ENCODE results near the gene SLC36A1. TPM values are rescaled to one million over a fixed set of nuclear protein-coding genes. Genes with fewer than 3 reads are reported as not detected.

Gene SLC36A1
- total and polyA plus RNA-seq, 2 donors (not counting 1 experiment from before 2014, with no cell fraction given) = 4.6 to 18.9 TPM

- Histone ChIP-seq H3K79me2 (ENCODE audit: control insufficient read depth, insufficient read depth, low read length) (no peaks in the 10 kb centered on the region), H3K9me3 (ENCODE audit: control insufficient read depth, insufficient read depth, low read depth, low read length) (no peaks in the 10 kb centered on the region), H3K36me3 (ENCODE audit: control insufficient read depth, insufficient read depth, low read length) (peaks cover 4% of the 10 kb centered on the region), H3K27me3 (ENCODE audit: control insufficient read depth, insufficient read depth, low read length) (no peaks in the 10 kb centered on the region), H4K20me1 (ENCODE audit: control insufficient read depth, extremely low read depth, insufficient read depth, low read length) (no peaks in the 10 kb centered on the region), H3K4me1 (ENCODE audit: control insufficient read depth, extremely low read depth, insufficient read depth, low read length) (peaks cover 12% of the 10 kb centered on the region), H3K4me3 (replicated peaks in 1 of 4; ENCODE audit: control extremely low read depth in 1 of 4, insufficient read depth in 1 of 4, low read depth in 3 of 4, low read length in 4 of 4) (no peak overlapping the region), H3K27ac (ENCODE audit: insufficient read depth, low read length) (no peak overlapping the region), H3K4me2 (ENCODE audit: extremely low read depth, insufficient read depth, low read length) (no peak overlapping the region), H2AFZ (ENCODE audit: low read length) (no peak overlapping the region), H3K9ac (ENCODE audit: insufficient read depth, low read length) (no peak overlapping the region)
- DNase-seq (ENCODE audit: low read depth in 2 of 2) = peak; percentile 8 to 50
- TF ChIP-seq EZH2 (IDR thresholded peaks at IDR 0.05; ENCODE audit: low read length, missing control alignments) = no peak
- no peak for TF ChIP-seq CTCF (conservative IDR thresholded peaks at IDR 0.05 in 1 of 2, IDR thresholded peaks at IDR 0.05 in 1 of 2; ENCODE audit: low read depth in 1 of 2, low read length in 2 of 2)
Measured at GRCh38 chr5:151470439-151470838, 23.0 kb downstream of the SLC36A1 start.

GRCh38 chr5:151471276-151471675 is 23.9 kb downstream of the SLC36A1 start:
- H3K36me3 ChIP-seq (ENCODE audit: control insufficient read depth, insufficient read depth, low read length) = peaks cover 4% of the 10 kb centered on the region
- no peak overlapping the region for H3K9ac ChIP-seq (ENCODE audit: insufficient read depth, low read length)
- no peak overlapping the region for H3K4me3 ChIP-seq (replicated peaks in 1 of 4; ENCODE audit: control extremely low read depth in 1 of 4, insufficient read depth in 1 of 4, low read depth in 3 of 4, low read length in 4 of 4)
- H3K9me3 ChIP-seq (ENCODE audit: control insufficient read depth, insufficient read depth, low read depth, low read length) = no peaks in the 10 kb centered on the region
- TF ChIP-seq CTCF (conservative IDR thresholded peaks at IDR 0.05 in 1 of 2, IDR thresholded peaks at IDR 0.05 in 1 of 2; ENCODE audit: low read depth in 1 of 2, low read length in 2 of 2) = no peak
- no peak for TF ChIP-seq EZH2 (IDR thresholded peaks at IDR 0.05; ENCODE audit: low read length, missing control alignments)
- no peaks in the 10 kb centered on the region for H3K79me2 ChIP-seq (ENCODE audit: control insufficient read depth, insufficient read depth, low read length)
- no peak overlapping the region for H2AFZ ChIP-seq (ENCODE audit: low read length)
- peaks cover 12% of the 10 kb centered on the region for H3K4me1 ChIP-seq (ENCODE audit: control insufficient read depth, extremely low read depth, insufficient read depth, low read length)
- H3K4me2 ChIP-seq (ENCODE audit: extremely low read depth, insufficient read depth, low read length) = no peak overlapping the region
- H4K20me1 ChIP-seq (ENCODE audit: control insufficient read depth, extremely low read depth, insufficient read depth, low read length) = no peaks in the 10 kb centered on the region
- no peaks in the 10 kb centered on the region for H3K27me3 ChIP-seq (ENCODE audit: control insufficient read depth, insufficient read depth, low read length)
- DNase-seq (ENCODE audit: low read depth in 2 of 2) = peak in 1 of 2 donors; percentile 5
- no peak overlapping the region for H3K27ac ChIP-seq (ENCODE audit: insufficient read depth, low read length)

- Histone ChIP-seq H3K27me3 (ENCODE audit: control insufficient read depth, insufficient read depth, low read length) (no peaks in the 10 kb centered on the region), H3K36me3 (ENCODE audit: control insufficient read depth, insufficient read depth, low read length) (peaks cover 4% of the 10 kb centered on the region), H2AFZ (ENCODE audit: low read length) (no peak overlapping the region), H4K20me1 (ENCODE audit: control insufficient read depth, extremely low read depth, insufficient read depth, low read length) (no peaks in the 10 kb centered on the region), H3K4me2 (ENCODE audit: extremely low read depth, insufficient read depth, low read length) (no peak overlapping the region), H3K9ac (ENCODE audit: insufficient read depth, low read length) (no peak overlapping the region), H3K4me1 (ENCODE audit: control insufficient read depth, extremely low read depth, insufficient read depth, low read length) (peaks cover 8% of the 10 kb centered on the region), H3K27ac (ENCODE audit: insufficient read depth, low read length) (no peak overlapping the region), H3K9me3 (ENCODE audit: control insufficient read depth, insufficient read depth, low read depth, low read length) (no peaks in the 10 kb centered on the region), H3K4me3 (replicated peaks in 1 of 4; ENCODE audit: control extremely low read depth in 1 of 4, insufficient read depth in 1 of 4, low read depth in 3 of 4, low read length in 4 of 4) (no peak overlapping the region), H3K79me2 (ENCODE audit: control insufficient read depth, insufficient read depth, low read length) (no peaks in the 10 kb centered on the region)
- TF ChIP-seq CTCF (conservative IDR thresholded peaks at IDR 0.05 in 1 of 2, IDR thresholded peaks at IDR 0.05 in 1 of 2; ENCODE audit: low read depth in 1 of 2, low read length in 2 of 2) (no peak), EZH2 (IDR thresholded peaks at IDR 0.05; ENCODE audit: low read length, missing control alignments) (no peak)
- DNase-seq (ENCODE audit: low read depth in 2 of 2) = no peak
Measured at GRCh38 chr5:151474799-151475198, 27.4 kb downstream of the SLC36A1 start.

All from fibroblast of lung (primary cell).